HL-60/S4 treated with phorbol 12-myristate 13-acetate at 8.2 ng/mL for 4 days and 3 days (cell line): Measurements from ENCODE around the gene ACADVL.

Experiments
- in situ Hi-C: fragments of 300-500 bp; cut with MboI; formaldehyde crosslinking; loops from 2 replicates; pipeline ENCODE4 v1.15.0; 2022; ENCODE audit warnings: low sequenced_read_pairs

ACADVL gene

GRCh38 chr17:7216242-7217112, 3.3 kb upstream of the ACADVL start:
- in situ Hi-C loops = no loop called here

GRCh38 chr17:7217113-7217987, 2.4 kb upstream of the ACADVL start:
- in situ Hi-C loops = no loop called here

GRCh38 chr17:7218166-7218565, 1.6 kb upstream of the ACADVL start:
- in situ Hi-C loops = no loop called here

DNA sequence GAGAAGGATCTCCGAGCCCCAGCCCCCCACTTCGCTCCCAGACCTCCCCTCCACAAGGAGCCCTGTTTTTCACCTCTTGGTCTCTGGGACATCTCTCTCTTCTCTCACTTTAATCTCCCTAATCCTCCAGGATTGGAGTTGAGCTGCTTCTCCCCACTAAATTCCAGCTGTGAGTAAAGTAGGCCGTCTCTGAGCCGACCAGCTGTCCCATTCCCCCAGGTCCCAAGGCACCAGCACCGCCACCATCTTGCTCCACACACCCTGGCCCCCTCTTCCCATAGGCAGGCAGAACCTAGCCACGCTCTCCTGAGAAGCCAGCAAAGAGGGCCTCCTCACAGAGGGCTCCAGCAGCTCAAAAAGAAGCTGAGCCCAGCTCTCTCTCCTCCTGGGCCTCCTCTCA, 980 bp upstream of the ACADVL start:
- in situ Hi-C loops = no loop called here

GRCh38 chr17:7219229-7219811, 418 bp upstream of the ACADVL start:
- in situ Hi-C loops = no loop called here

DNA sequence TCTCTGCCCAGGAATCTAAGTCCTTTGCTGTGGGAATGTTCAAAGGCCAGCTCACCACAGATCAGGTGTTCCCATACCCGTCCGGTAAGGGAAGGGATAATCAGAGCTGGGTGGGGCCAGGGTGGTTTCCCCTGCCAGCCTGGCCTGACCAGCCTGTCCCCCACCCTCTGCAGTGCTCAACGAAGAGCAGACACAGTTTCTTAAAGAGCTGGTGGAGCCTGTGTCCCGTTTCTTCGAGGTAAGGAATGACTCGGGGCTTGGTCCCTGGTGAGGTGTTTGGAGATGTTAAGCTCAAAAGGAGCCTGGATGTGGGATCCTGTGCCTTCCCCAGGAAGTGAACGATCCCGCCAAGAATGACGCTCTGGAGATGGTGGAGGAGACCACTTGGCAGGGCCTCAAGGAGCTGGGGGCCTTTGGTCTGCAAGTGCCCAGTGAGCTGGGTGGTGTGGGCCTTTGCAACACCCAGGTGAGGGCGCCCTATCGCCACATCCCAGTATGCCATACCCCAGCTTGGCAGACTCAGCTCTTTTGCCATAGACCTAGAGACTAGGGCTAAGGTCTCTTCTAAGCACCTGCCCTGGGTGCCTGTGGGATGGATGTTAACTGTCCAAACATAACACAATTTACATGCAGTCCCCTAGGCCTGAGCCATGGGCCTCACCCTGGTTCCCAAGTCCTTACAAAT, 997 bp downstream of the ACADVL start:
- in situ Hi-C loops = no loop called here

DNA sequence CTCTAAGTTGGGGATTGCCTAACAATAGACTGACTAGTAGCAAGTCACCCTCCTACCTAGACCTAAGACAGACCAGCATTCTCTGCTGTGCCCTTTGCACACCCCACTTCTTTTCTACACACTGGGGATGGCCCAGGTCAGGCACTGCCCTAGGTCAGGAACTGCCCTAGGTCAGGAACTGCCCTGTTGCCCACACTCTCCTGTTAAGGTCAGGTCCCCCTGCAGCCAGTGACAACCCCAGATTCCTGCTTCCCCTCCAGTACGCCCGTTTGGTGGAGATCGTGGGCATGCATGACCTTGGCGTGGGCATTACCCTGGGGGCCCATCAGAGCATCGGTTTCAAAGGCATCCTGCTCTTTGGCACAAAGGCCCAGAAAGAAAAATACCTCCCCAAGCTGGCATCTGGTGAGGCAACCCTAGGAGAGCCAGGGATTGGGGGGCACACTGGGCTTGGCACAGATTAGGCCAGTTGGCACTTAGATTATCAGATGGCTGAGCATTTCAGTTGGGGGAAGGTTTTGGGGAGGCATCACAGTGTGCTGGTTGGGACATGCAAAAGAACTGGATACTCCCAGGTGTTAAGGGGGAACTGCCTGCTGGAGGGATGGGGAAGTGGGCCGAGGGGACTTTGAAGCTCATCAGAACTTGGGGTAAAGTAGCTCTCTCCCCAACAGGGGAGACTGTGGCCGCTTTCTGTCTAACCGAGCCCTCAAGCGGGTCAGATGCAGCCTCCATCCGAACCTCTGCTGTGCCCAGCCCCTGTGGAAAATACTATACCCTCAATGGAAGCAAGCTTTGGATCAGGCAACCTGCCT, 1.7 kb downstream of the ACADVL start:
- in situ Hi-C loops = no loop called here

GRCh38 chr17:7222093-7222971, 2.6 kb downstream of the ACADVL start:
- in situ Hi-C loops = no loop called here

GRCh38 chr17:7222972-7223292, 3.2 kb downstream of the ACADVL start:
- in situ Hi-C loops = no loop called here

GRCh38 chr17:7223375-7223774, 3.6 kb downstream of the ACADVL start:
- in situ Hi-C loops = no loop called here

- in situ Hi-C loops = no loop called here
Observed at GRCh38 chr17:7224110-7224509, 4.4 kb downstream of the ACADVL start.

- in situ Hi-C loops = no loop called here
Observed at GRCh38 chr17:7224661-7225111, 4.9 kb downstream of the ACADVL start.

DNA sequence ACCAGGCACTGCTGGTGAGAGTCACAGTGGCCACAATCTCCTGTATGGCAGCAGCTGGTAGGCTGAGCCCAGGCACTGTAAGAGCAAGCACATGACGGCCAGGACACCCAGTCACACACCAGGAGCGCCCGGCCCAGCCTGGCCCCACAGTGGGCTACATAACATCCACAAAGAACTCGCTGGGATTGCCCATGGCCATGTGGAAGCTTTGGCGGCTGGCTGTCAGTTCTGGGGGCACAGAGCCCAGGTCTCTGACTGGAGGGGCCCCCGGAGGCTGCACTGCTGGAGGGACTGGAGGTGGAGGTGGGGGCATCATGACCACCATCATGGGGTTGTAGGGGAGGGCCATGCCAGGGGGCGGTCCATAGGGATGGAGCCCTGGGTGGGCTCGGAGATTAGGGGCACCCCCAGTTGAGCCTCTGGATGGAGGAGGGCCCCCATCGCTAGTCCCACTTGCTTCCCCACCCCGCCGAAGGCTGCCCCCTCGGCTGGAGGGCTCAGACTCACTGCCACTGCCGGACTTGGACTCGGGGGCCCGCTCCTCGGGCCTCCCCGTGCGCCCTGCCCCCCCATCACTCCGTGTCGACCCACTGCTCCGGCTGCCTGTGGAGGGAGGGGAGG, 6.1 kb downstream of the ACADVL start:
- in situ Hi-C loops = no loop called here

GRCh38 chr17:7226721-7227710, 7.3 kb downstream of the ACADVL start:
- in situ Hi-C loops = no loop called here

DNA sequence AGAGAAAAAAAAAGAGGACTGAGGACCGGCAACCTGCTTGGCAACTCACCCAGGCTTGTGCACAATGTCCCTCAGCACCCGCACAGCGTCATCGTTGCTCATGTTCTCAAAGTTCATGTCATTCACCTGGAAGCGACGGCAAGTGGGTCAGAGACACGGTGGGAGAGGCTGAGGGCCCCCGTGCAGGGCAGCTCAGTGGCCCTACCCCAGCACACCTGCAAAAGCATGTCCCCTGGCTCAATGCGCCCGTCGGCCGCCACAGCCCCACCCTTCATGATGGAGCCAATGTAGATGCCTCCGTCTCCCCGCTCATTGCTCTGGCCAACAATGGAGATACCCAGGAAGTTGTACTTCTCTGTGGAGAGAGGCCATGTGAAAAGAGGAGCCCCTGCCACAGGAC, 9.2 kb downstream of the ACADVL start:
- in situ Hi-C loops = no loop called here

DNA sequence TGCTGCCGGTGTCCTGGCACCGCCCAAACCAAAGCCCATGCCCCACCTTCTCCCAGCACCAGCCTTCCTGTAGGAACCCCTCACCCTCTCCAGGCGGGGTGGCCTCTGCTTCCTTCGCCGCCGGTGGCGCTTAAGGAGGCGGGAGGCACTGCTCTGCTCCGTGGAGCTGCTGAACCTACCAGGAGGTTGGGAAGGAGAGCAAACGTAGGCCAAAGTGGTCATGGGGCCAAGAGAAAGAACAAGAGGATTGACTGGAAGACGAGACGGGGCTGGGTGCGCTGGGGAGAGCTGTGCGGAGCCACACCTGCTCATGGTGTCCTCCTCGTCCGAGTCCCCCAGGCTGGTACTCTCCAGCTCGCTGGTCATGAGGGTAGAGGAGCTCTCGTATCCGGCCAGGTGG, 9.8 kb downstream of the ACADVL start:
- in situ Hi-C loops = no loop called here

DNA sequence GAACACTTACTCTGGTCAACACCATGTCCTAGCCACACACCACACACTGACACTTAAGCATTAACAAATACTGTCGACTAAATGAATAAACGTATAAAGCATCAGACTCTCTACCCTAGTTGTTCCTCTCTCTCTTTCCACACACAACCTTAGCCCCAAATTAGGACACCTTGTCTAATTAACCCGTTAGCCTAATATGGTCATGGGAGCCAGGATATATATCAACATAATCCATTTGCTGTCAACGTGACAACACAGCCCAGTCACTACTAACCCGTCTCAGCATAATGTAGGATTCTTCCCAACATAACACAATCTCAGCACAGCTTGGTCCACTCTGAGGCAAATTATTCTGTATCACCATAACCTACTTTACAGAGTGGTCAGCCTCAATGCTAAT, 12.4 kb downstream of the ACADVL start:
- in situ Hi-C loops = no loop called here

DNA sequence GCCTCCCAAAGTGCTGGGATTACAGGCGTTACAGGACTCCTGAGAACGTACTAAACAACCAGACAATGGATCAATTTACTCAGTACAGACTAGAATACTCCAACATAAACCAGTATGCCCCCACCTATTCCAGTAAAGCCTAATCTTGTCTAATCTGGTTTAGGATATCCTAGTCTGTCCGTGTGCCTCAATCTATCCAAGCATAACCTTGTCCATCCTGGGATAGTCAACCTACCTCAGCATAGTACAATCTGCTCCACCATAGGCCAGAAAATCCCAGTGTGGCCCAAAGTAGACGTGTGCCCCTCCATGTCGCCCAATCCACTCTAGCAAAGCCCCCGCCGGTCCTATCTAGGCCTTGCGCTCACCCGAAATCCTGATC, 14.0 kb downstream of the ACADVL start:
- in situ Hi-C loops = no loop called here
